Measurements from ENCODE around the gene BLM.
"Not testable (repeated sequence)": the region's sequence is repeated elsewhere in the genome, so short reads cannot be mapped to it uniquely, and the experiment has no call there.

Gene BLM

GRCh38 chr15:90716976-90717821 is at the start of gene BLM:
Gene BLM (plus strand): TSS chr15:90717346. CDS start chr15:90747393, 30,047 bp downstream.
- DNase-seq (ENCODE audit: low read depth, low spot score) = peak; percentile 99

GRCh38 chr15:90667755-90668345 is 49.3 kb upstream of the BLM start:
- DNase-seq (ENCODE audit: low read depth, low spot score) = not testable (repeated sequence)

- DNase-seq (ENCODE audit: low read depth, low spot score) = not testable (repeated sequence)
These were observed 46.5 kb upstream of the BLM start for GRCh38 chr15:90670631-90671030.

GRCh38 chr15:90671216-90671615 is 45.9 kb upstream of the BLM start:
- DNase-seq (ENCODE audit: low read depth, low spot score) = no peak

GRCh38 chr15:90673357-90673756 is 43.8 kb upstream of the BLM start:
- DNase-seq (ENCODE audit: low read depth, low spot score) = not testable (repeated sequence)

GRCh38 chr15:90674476-90674875 is 42.7 kb upstream of the BLM start:
- DNase-seq (ENCODE audit: low read depth, low spot score) = peak; percentile 28

GRCh38 chr15:90675464-90675863 is 41.7 kb upstream of the BLM start:
- no peak for DNase-seq (ENCODE audit: low read depth, low spot score)

GRCh38 chr15:90677807-90678790 is 39.0 kb upstream of the BLM start:
- no peak for DNase-seq (ENCODE audit: low read depth, low spot score)

GRCh38 chr15:90679959-90680358 is 37.2 kb upstream of the BLM start:
- no peak for DNase-seq (ENCODE audit: low read depth, low spot score)

- peak; percentile 56 for DNase-seq (ENCODE audit: low read depth, low spot score)
These were observed 36.7 kb upstream of the BLM start for GRCh38 chr15:90680371-90680935.

GRCh38 chr15:90681056-90681455 is 36.1 kb upstream of the BLM start:
- no peak for DNase-seq (ENCODE audit: low read depth, low spot score)

GRCh38 chr15:90681480-90681879 is 35.7 kb upstream of the BLM start:
- DNase-seq (ENCODE audit: low read depth, low spot score) = peak; percentile 70

GRCh38 chr15:90683371-90683770 is 33.8 kb upstream of the BLM start:
- DNase-seq (ENCODE audit: low read depth, low spot score) = no peak

GRCh38 chr15:90683876-90684275 is 33.3 kb upstream of the BLM start:
- DNase-seq (ENCODE audit: low read depth, low spot score) = no peak

- DNase-seq (ENCODE audit: low read depth, low spot score) = no peak
These were observed 32.9 kb upstream of the BLM start for GRCh38 chr15:90684281-90684680.

- DNase-seq (ENCODE audit: low read depth, low spot score) = no peak
These were observed 31.3 kb upstream of the BLM start for GRCh38 chr15:90685591-90686434.

- DNase-seq (ENCODE audit: low read depth, low spot score) = no peak
These were observed 30.5 kb upstream of the BLM start for GRCh38 chr15:90686435-90687218.

GRCh38 chr15:90689326-90689961 is 27.7 kb upstream of the BLM start:
- not testable (repeated sequence) for DNase-seq (ENCODE audit: low read depth, low spot score)

- DNase-seq (ENCODE audit: low read depth, low spot score) = no peak
These were observed 26.6 kb upstream of the BLM start for GRCh38 chr15:90690585-90690984.

Data from astrocyte of the hippocampus (primary cell).